ENCODE measurements around the gene H2BK1. TPM values are rescaled to one million over a fixed set of nuclear protein-coding genes. Genes with fewer than 3 reads are reported as not detected.

Gene H2BK1
- total RNA-seq, 1 experiment from 2014 or later: not detected

GRCh38 chr7:151242159-151243044 is 32.1 kb upstream of the H2BK1 start:
- ChIA-PET POLR2A (no interaction called here), CTCF (no interaction called here)
- no peaks in the 10 kb centered on the region; the same call in 1 of the 2 replicates for H3K36me3 ChIP-seq (ENCODE audit: control insufficient read depth, insufficient read depth, low read length)
- intact Hi-C loops (cut with micrococcal nuclease; ENCODE audit: unreplicated experiment): no loop called here
- TF ChIP-seq CTCF (IDR thresholded peaks at IDR 0.05): no peak
- no peak for TF ChIP-seq TCF7L2 (IDR thresholded peaks at IDR 0.05; ENCODE audit: low read depth, low read length)
- TF ChIP-seq SIN3A (IDR thresholded peaks at IDR 0.05; ENCODE audit: borderline replicate concordance, insufficient read depth, low read depth, low read length): no peak
- TF ChIP-seq POLR2AphosphoS5 (IDR thresholded peaks at IDR 0.05; ENCODE audit: low read depth, low read length): no peak
- H3K27me3 ChIP-seq (ENCODE audit: control insufficient read depth, insufficient read depth, low read length): no peaks in the 10 kb centered on the region
- DNase-seq (ENCODE audit: low read depth, low spot score) (no peak), ATAC-seq (no peak)
- no peak overlapping the region for H3K27ac ChIP-seq (ENCODE audit: low read length)
- no peak overlapping the region for H3K4me3 ChIP-seq (ENCODE audit: low read depth in 2 of 2, low read length in 2 of 2)
- peaks cover 20% of the 10 kb centered on the region for H3K4me1 ChIP-seq (ENCODE audit: control insufficient read depth, insufficient read depth, low read length)
- no peaks in the 10 kb centered on the region for H3K9me3 ChIP-seq (ENCODE audit: control insufficient read depth, insufficient read depth, low read depth, low read length)
- no TSS peak for BruUV-seq (replicated peaks)
- in situ Hi-C loops (cut with HindIII; ENCODE audit: low pct_unique_long_range_greater_than_20kb, low sequenced_read_pairs): no loop called here

- in situ Hi-C loops (cut with HindIII; ENCODE audit: low pct_unique_long_range_greater_than_20kb, low sequenced_read_pairs) (no loop called here), intact Hi-C loops (cut with micrococcal nuclease; ENCODE audit: unreplicated experiment) (no loop called here)
- no peaks in the 10 kb centered on the region for H3K9me3 ChIP-seq (ENCODE audit: control insufficient read depth, insufficient read depth, low read depth, low read length)
- no peak overlapping the region for H3K4me3 ChIP-seq (ENCODE audit: low read depth in 2 of 2, low read length in 2 of 2)
- no peak for TF ChIP-seq REST (IDR thresholded peaks at IDR 0.05; ENCODE audit: insufficient read depth in 1 of 2, low read depth in 2 of 2, low read length in 1 of 2)
- TF ChIP-seq TCF7L2 (IDR thresholded peaks at IDR 0.05; ENCODE audit: low read depth, low read length): no peak
- no peak for TF ChIP-seq POLR2AphosphoS5 (IDR thresholded peaks at IDR 0.05; ENCODE audit: low read depth, low read length)
- TF ChIP-seq SIN3A (IDR thresholded peaks at IDR 0.05; ENCODE audit: borderline replicate concordance, insufficient read depth, low read depth, low read length): no peak
- no peak for TF ChIP-seq CTCF (IDR thresholded peaks at IDR 0.05)
- no peaks in the 10 kb centered on the region for H3K27me3 ChIP-seq (ENCODE audit: control insufficient read depth, insufficient read depth, low read length)
- no peak overlapping the region for H3K27ac ChIP-seq (ENCODE audit: low read length)
- peaks cover 15% of the 10 kb centered on the region for H3K4me1 ChIP-seq (ENCODE audit: control insufficient read depth, insufficient read depth, low read length)
- no TSS peak for BruUV-seq (replicated peaks)
- POLR2A ChIA-PET: no interaction called here
- no peaks in the 10 kb centered on the region; the same call in 1 of the 2 replicates for H3K36me3 ChIP-seq (ENCODE audit: control insufficient read depth, insufficient read depth, low read length)
- no peak for DNase-seq (ENCODE audit: low read depth, low spot score)
- no peak for ATAC-seq
- CTCF ChIA-PET: no interaction called here
Observed at GRCh38 chr7:151241755-151242096, 31.4 kb upstream of the H2BK1 start.

All from Panc1 (cell line).